Measurements from ENCODE around the gene USF1.
"Not testable (repeated sequence)": the region's sequence is repeated elsewhere in the genome, so short reads cannot be mapped to it uniquely, and the experiment has no call there.

USF1 gene

GRCh38 chr1:161047436-161048420 is 2.0 kb upstream of the USF1 start:
- no peak for DNase-seq

- no peak for DNase-seq
These were observed 940 bp upstream of the USF1 start for GRCh38 chr1:161046605-161047228.

GRCh38 chr1:161044908-161045735 is 655 bp downstream of the USF1 start:
- DNase-seq, result peak; percentile 67 to 89

- DNase-seq, result peak in 1 of 2 donors; percentile 72
These were observed 1.3 kb downstream of the USF1 start for GRCh38 chr1:161044535-161044907.

GRCh38 chr1:161039546-161039945 is 6.2 kb downstream of the USF1 start:
- no peak for DNase-seq

GRCh38 chr1:161039154-161039545 is 6.6 kb downstream of the USF1 start:
- DNase-seq, result no peak

GRCh38 chr1:161038523-161039153 is 7.1 kb downstream of the USF1 start, which contains the start of gene TSTD1:
TSS of gene TSTD1 (minus strand) at chr1:161038964. CDS start at chr1:161038889, 75 bp downstream.
- peak; percentile 15 to 49 for DNase-seq

- no peak for DNase-seq
These were observed 7.9 kb downstream of the USF1 start for GRCh38 chr1:161037661-161038522.

GRCh38 chr1:161033751-161034150 is 12.0 kb downstream of the USF1 start:
- DNase-seq, result no peak

- DNase-seq, result no peak
These were observed 13.4 kb downstream of the USF1 start for GRCh38 chr1:161032409-161032808.

GRCh38 chr1:161031874-161032273 is 13.9 kb downstream of the USF1 start:
- DNase-seq, result no peak

- not testable (repeated sequence) for DNase-seq
These were observed 16.3 kb downstream of the USF1 start for GRCh38 chr1:161029466-161029865.

- DNase-seq, result not testable (repeated sequence)
These were observed 18.8 kb downstream of the USF1 start for GRCh38 chr1:161026954-161027353.

GRCh38 chr1:161022432-161022831 is 23.3 kb downstream of the USF1 start:
- not testable (repeated sequence) for DNase-seq

- DNase-seq, result no peak
These were observed 23.8 kb downstream of the USF1 start for GRCh38 chr1:161021970-161022353.

GRCh38 chr1:161021165-161021969 is 24.4 kb downstream of the USF1 start:
- peak; percentile 55 to 60 for DNase-seq

GRCh38 chr1:161020509-161021164 is 25.1 kb downstream of the USF1 start, which contains the start of gene F11R:
TSS of gene F11R (minus strand) at chr1:161021152. CDS start at chr1:161021073, 79 bp downstream.
- peak; percentile 28 to 60 for DNase-seq

GRCh38 chr1:161019751-161020495 is 25.9 kb downstream of the USF1 start:
- DNase-seq, result peak in 1 of 2 donors; percentile 34

GRCh38 chr1:161019111-161019660 is 26.6 kb downstream of the USF1 start:
- DNase-seq, result not testable (repeated sequence)

Data from bone marrow (tissue), 2 donors.